Lower leg skin (tissue), 3 donors: Measurements from ENCODE around the gene CFAP69.

Source experiments
- CTCF ChIP-seq, 3 donors: fragments of 450-650 bp; IDR thresholded peaks; one replicate each; pipeline ENCODE4 v1.5.1; 2016; ENCODE audit warnings: antibody characterized with exemption in 3 of 3, mild to moderate bottlenecking in 3 of 3, moderate library complexity in 2 of 3
- POLR2A ChIP-seq, 2 donors: fragments of 450-650 bp; IDR thresholded peaks; one replicate each; pipeline ENCODE4 v1.6.1; 2016 to 2017; ENCODE audit warnings: antibody characterized with exemption in 2 of 2, mild to moderate bottlenecking in 1 of 2, moderate library complexity in 1 of 2

- TF ChIP-seq CTCF (IDR thresholded peaks at IDR 0.05) (no peak), POLR2A (IDR thresholded peaks at IDR 0.05) (no peak)
These were observed 81.5 kb downstream of the CFAP69 start for GRCh38 chr7:90326500-90326899.
